Measurements from ENCODE around the gene SLC6A6. TPM values are rescaled to one million over a fixed set of nuclear protein-coding genes. Genes with fewer than 3 reads are reported as not detected.

SLC6A6 gene
- total RNA-seq, 4 donors from 2014 or later, result 14.4 to 35.7 (median 17.0) TPM

- Histone ChIP-seq H3K4me1 (peaks cover 8 to 34% (median 12%) of the 10 kb centered on the region in 3 donors), H3K27ac (no peak overlapping the region), H3K36me3 (no peaks in the 10 kb centered on the region), H3K4me3 (no peak overlapping the region), H3K27me3 (peaks cover 0 to 91% (median 0%) of the 10 kb centered on the region in 4 donors), H3K9me3 (no peaks in the 10 kb centered on the region)
- 68 to 74% methylated on average over 3 to 7 of the region's 14 CpGs for WGBS, 2 donors
- TF ChIP-seq CTCF (IDR thresholded peaks at IDR 0.05), result no peak
- no peak for TF ChIP-seq POLR2A (IDR thresholded peaks at IDR 0.05)
- intact Hi-C loops (cut with DNase I), result no loop called here
- no peak for DNase-seq
These were observed 42.1 kb upstream of the SLC6A6 start for GRCh38 chr3:14360123-14360881.

GRCh38 chr3:14361068-14361677 lies 41.2 kb upstream of the SLC6A6 start:
- no peaks in the 10 kb centered on the region for H3K9me3 ChIP-seq
- 77 to 88% methylated on average over 7 to 8 of the region's 8 CpGs for WGBS, 2 donors
- intact Hi-C loops (cut with DNase I), result no loop called here

GRCh38 chr3:14362890-14363289 lies 39.5 kb upstream of the SLC6A6 start:
- TF ChIP-seq CTCF (IDR thresholded peaks at IDR 0.05), result no peak
- no peak for TF ChIP-seq POLR2A (IDR thresholded peaks at IDR 0.05)
- Histone ChIP-seq H3K27ac (no peak overlapping the region), H3K4me1 (peaks cover 8 to 28% (median 12%) of the 10 kb centered on the region in 3 donors), H3K27me3 (peaks cover 0 to 95% (median 0%) of the 10 kb centered on the region in 4 donors), H3K9me3 (no peaks in the 10 kb centered on the region), H3K36me3 (no peaks in the 10 kb centered on the region), H3K4me3 (no peak overlapping the region)
- intact Hi-C loops (cut with DNase I), result no loop called here
- no peak for DNase-seq
- 80 to 90% methylated on average over 1 to 3 of the region's 3 CpGs for WGBS, 2 donors

More at GRCh38 chr3:14361068-14361677, 41.2 kb upstream of the SLC6A6 start:
- Histone ChIP-seq H3K36me3 (no peaks in the 10 kb centered on the region), H3K27me3 (peaks cover 0 to 92% (median 0%) of the 10 kb centered on the region in 4 donors), H3K4me1 (peaks cover 8 to 34% (median 12%) of the 10 kb centered on the region in 3 donors), H3K27ac (no peak overlapping the region), H3K4me3 (no peak overlapping the region)
- no peak for DNase-seq
- no peak for TF ChIP-seq POLR2A (IDR thresholded peaks at IDR 0.05)
- TF ChIP-seq CTCF (IDR thresholded peaks at IDR 0.05), result no peak

GRCh38 chr3:14363379-14363778 lies 39.0 kb upstream of the SLC6A6 start:
- WGBS, 2 donors, result 63 to 95% methylated on average over 2 to 3 of the region's 3 CpGs
- intact Hi-C loops (cut with DNase I), result no loop called here
- no peaks in the 10 kb centered on the region for H3K36me3 ChIP-seq
- TF ChIP-seq POLR2A (IDR thresholded peaks at IDR 0.05), result no peak
- no peaks in the 10 kb centered on the region for H3K9me3 ChIP-seq
- peaks cover 8 to 28% (median 8%) of the 10 kb centered on the region in 3 donors for H3K4me1 ChIP-seq
- DNase-seq, result no peak
- H3K27me3 ChIP-seq, result peaks cover 0 to 96% (median 0%) of the 10 kb centered on the region in 4 donors
- no peak overlapping the region for H3K4me3 ChIP-seq
- H3K27ac ChIP-seq, result no peak overlapping the region

GRCh38 chr3:14363991-14364390 lies 38.4 kb upstream of the SLC6A6 start:
- Histone ChIP-seq H3K4me3 (no peak overlapping the region), H3K9me3 (no peaks in the 10 kb centered on the region), H3K27ac (no peak overlapping the region), H3K27me3 (peaks cover 0 to 99% (median 0%) of the 10 kb centered on the region in 4 donors), H3K36me3 (no peaks in the 10 kb centered on the region), H3K4me1 (peaks cover 4 to 24% (median 5%) of the 10 kb centered on the region in 3 donors)
- no peak for DNase-seq
- intact Hi-C loops (cut with DNase I), result no loop called here
- TF ChIP-seq CTCF (IDR thresholded peaks at IDR 0.05) (no peak), POLR2A (IDR thresholded peaks at IDR 0.05) (no peak)
- 31 to 41% methylated on average over 5 of the region's 5 CpGs for WGBS, 2 donors

All from esophagus squamous epithelium (tissue), 5 donors.